RKO (cell line): ENCODE data around the gene ICE1.

Experiments
- DNase-seq: peaks from one replicate; pipeline ENCODE4 v3.0.0-alpha.2; 2016; ENCODE audit warnings: low spot score

ICE1 gene

GRCh38 chr5:5537426-5537825 lies 114.9 kb downstream of the ICE1 start:
- no peak for DNase-seq

- no peak for DNase-seq
Observed at GRCh38 chr5:5539590-5539989, 117.1 kb downstream of the ICE1 start.
